Measurements from ENCODE around the gene GASK1A. TPM values are rescaled to one million over a fixed set of nuclear protein-coding genes. Genes with fewer than 3 reads are reported as not detected.
"Not testable (repeated sequence)": the region's sequence is repeated elsewhere in the genome, so short reads cannot be mapped to it uniquely, and the experiment has no call there.

Gene GASK1A
- polyA plus RNA-seq, 12 donors, result 4.1 to 10.6 (median 5.1) TPM; not detected in 1

DNA sequence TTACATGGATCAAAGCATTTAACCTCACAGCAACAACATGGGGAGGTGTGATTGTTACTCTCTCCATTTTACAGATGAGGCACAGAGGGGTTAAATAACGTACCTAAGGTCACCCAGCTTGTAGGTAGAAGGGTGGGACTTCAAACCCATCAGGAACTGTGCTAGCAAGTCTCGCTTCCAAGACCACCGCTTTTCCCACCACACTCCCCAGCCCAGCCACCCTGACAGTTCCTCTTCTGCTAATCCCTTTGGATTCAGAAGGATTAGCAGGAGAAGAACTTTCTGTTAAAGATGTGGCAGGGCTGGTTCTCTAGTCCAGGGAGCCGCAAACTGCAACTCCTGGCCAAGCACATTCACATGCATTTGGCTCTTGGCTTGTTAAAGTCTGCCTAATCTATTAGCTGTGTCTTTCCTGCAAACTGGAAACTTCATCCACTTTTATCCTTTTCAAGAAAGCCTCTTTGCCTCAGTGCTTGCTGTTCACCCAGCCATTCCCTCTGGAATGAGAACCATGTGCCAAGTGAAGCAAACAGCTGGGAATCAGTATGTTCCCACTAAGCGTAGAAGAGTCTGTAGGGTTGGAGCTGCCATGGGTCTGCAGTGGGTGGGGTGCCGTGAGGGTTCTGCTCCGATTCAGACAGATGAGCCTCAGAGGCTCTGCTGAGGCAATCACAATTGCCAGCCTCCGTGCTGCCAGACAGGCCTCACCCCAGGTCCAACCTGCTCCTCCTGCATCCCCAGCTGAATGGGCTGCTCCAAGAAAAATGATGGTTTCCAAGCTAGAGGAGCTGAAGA lies 82.2 kb downstream of the GASK1A start:
- DNase-seq, result no peak

DNA sequence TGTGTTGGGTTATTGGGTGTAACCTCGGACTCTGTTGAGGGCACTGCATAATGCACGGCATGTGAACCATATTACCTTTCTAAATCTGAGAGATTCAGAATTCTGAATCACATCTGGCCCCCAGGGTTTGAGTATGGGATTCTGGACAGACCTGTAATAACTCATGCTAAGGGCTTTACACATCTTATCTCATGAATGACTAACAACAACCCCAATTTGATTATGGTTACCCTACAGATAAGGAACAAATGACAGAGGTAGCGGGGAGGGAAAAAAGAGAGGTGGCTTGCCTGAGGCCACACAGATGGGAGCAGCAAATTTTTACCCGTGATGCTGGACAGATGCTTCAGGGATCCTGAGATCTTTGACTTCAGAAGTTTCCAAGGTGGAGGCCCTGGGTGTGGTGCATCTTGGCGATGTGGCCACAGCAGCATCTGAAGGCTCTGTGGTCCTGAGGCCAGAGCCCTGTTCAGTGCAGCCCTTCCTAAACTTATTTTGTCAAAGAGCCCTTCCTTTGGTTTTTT lies 83.0 kb downstream of the GASK1A start:
- no peak for DNase-seq

DNA sequence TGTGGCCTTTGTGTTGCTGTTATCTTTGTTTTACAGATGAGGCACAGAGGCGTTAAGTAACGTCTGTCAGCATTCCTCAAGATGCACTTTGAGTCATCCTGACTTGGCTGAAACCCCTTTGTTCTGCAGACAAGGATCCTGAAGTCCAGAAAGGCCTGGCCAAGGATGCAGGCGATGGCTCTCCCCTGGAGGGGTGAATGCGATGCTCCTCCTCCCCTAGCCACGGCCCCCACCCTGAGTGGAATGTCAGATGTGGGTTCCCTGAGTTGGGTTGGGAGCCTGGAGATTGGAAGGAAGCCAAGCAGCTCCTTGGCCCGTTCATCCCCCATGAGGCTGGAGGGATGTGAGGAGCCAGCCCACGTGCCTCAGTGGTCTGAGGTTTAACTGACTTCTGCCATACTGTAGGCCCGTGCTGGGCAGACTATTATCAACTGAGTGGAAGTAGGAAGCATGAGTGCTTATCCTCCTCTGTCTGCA lies 83.5 kb downstream of the GASK1A start:
- no peak for DNase-seq

DNA sequence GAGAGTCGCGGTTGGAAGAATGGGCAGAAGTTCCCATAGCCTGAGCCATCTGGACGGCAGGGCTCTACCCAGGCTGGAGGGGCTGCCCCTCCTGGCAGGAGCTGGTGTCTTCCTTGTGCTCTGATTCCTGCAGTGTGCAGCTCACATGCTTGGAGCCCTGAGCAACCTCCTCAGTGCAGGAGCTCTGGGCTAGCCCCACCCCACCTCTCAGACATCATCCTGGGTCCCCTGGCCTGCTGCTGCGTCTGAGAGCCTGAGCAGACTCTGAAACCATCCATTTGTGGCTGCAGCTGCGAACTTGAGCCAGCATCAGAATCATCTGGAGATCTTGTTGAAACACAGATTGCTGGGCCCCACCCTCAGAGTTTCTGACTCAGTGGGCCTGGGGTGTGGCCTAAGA lies 84.0 kb downstream of the GASK1A start:
- DNase-seq, result no peak

DNA sequence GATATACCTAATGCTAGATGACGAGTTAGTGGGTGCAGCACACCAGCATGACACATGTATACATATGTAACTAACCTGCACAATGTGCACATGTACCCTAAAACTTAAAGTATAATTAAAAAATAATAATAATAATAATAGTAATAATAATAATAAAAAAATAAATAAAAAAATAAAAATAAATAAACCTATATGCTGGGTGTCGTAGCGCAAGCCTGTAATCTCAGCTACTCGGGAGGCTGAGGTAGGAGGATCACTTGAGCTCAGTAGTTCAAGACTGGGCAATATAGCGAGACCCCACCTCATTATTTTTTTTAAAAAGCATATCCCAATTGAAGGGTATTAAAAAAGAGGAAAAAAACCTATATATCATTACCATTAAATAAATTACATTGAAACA lies 91.6 kb downstream of the GASK1A start:
- DNase-seq, result not testable (repeated sequence)

DNA sequence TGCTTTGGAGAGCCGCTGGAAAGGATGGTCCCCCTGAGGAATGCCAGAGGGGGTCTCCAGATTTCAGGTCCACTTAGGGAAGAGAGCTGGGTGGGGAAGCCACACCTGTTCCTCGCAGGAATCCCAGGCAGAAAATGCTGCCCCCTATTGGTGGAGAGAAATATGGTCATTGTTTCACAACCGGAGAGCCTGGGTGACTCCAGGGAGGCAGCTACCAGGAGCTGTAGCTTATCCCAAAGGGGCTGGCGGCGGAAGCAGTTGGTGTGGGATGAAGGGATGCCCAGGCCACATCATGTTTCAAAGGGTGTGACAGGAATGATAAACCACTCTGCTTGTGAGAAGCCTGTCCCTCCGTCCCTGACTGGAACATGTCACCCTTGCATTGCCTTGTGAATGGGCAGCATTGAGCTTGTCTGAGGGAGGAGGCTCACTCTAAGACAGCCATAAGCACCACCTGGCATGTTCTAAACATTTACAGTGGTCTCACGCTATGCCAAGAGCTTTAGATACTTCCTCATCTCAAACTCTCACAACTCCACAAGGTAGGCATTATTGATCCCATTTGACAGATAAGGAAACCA lies 92.3 kb downstream of the GASK1A start:
- DNase-seq, result no peak

DNA sequence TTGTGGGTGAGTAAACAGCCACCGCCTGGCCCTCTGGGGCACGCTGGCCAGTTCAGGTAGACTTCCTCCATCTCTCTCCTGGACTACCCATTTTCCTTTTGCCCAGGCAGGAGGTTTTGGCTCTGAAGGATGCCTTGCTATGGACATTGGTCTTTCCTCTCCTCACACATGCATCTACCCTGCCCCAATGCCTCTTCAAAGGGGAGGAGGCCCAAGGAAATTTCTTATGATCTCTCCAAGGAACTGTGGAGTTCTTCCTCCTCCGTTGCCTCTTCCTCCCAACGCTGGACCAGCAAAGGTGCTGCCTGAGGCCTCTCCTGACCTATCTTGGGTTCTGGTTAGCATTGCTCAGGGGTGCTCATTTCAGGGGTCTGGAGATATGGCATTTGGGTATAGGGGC lies 93.2 kb downstream of the GASK1A start:
- DNase-seq, result no peak

DNA sequence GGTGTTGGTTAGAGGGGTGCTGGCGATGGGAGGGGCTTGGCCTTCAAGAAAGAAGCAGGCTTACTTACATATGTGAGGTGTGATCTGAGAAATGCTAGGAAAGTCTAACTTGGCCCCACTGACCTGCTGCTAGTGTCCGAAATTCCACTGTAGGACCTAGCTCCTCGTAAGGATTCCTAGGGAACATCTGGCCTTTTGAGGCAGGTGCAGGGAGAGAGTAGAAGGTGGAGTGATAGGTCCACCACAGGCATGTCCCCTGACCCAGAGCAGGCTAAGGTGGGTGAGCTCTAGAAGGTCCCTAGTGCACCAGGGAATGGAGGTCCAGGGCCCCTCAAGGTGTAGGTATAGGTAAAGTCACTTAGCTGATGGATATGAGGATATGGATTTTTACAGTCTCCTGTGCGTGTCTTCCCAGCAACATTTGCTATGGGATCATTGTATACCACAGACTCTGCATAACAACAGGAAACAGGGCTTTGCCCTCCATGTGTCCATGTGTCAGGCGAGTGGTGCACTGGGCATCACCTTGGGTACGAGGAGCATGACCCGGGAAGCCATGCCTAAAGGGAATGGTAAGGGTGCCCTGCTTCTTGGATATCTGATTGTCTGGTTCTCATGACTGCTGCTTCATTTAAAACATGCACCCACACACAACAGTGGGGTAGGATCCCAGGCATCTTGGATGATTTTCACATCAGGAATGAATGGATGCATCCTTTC lies 94.2 kb downstream of the GASK1A start:
- no peak for DNase-seq

DNA sequence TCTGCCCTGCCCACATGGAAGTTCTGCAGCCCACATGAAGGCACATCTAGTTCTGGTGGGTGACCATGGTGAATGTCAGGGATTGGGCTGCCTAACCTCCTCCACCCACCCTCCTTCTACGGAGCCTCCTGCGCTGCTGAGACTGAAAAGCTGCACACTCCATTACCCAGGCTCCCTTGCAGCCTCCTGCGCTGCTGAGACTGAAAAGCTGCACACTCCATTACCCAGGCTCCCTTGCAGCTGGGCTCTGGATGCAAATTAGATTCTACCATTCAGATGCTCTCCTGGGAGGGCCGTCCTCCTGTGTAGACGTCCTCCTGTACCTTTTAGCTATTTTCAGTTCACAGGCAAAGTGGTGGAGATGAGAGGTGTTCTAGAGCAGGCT lies 94.7 kb downstream of the GASK1A start:
- DNase-seq, result no peak

DNA sequence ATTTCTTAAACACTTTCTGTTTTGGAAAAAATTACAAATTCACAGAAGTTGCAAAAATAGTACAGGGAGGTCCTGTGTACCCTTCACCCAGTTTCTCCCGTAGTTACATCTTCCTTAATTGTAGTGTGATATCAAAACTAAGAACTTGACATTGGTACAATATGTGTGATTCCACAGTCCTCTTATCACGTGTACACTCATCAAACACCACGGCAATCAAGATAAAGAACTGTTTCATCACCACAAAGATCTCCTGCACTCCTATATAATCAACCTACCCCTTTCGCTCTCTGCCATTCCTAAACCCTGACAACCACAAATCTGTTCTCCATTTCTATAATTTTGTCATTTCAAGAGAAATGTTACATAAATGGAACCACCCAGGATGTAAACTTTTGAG lies 95.4 kb downstream of the GASK1A start:
- DNase-seq, result no peak

DNA sequence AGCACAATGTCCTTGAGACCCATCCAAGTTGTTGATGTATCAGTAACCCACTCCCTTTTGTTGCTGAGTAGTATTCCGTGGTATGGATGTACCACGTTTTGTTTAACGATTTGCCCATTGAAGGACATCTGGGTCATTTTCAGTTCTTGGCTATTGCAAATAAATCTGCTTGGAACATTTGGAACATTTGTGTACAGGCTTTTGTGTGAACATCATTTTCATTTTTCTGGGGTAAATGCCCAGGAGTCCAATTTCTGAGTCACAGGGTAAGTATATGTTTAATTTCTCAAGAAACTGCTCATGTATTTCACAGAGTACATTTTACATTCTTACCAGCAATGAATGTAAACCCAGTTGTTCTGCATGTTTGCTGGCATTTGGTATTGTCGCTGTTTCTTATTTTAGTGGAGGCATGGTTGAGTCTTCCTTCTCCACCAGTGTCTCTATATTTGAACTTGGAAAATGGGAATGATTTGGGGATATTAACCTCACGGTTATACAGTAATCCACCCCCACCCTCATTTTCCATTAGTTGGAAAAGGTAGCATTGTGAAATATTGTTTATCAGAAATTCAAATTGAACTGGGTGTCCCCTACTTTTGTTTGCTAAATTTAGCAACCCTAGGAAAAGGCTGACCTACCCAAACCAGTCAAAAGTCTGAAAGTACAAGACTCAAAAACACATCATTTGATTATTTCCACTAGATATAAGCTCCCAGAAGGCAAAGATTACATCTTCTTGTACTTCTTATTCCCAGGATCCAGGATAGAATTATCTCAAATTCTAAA lies 96.0 kb downstream of the GASK1A start:
- no peak for DNase-seq

DNA sequence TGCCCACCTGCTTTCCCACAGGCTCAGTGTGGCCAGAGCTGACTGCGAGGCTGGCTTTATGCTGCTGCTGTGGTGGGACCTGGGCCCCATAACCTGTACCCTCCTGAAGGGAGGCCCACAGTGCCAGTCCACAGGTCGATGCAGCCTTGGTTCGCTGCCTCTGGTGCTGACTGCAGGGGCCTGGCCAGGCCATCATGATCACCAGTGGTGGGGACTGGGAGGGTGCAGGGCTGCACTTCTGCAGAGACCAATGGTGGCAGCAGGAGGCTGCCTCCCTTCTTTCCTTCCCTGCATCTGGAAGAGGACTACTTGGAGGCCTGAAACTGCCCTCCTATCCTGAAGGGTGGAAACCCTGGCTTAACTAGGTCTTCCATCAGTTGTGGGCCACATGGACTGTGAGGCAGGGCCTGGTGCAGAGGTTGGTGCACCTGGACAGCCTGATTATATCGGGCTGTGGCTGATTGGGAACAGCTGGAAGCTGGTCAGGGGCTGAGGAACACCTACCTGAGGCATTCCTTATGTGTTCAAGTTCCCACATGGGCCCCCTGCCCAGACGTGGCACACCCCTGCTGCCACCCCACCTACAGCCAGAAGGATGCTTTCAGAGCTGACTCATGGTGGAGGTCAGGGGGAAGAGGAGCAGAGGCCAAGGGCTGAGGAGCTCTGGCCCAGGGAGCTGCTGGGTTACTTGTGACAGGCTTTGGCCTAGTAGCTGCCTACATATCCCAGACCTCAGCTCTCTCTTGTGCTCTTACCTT lies 97.0 kb downstream of the GASK1A start:
- DNase-seq, result no peak

DNA sequence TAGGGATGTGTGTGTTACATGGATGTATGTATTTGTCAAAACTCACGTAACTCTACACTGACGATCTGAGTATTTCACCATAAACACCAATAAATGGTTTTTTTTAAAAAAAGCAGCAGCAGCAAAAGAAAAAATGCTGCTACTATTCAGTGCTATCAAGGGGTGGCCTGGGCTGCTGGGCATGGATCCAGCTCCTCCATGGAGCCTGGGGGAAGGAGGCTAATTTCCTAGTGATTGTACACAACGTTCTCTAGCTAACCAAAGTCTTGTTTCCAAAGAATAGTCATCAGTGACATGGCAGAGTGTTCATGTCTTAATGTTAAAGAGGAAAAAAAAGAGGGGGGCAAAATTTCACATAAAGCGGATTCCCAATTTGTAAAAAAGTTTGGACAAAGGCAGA lies 97.7 kb downstream of the GASK1A start:
- no peak for DNase-seq

DNA sequence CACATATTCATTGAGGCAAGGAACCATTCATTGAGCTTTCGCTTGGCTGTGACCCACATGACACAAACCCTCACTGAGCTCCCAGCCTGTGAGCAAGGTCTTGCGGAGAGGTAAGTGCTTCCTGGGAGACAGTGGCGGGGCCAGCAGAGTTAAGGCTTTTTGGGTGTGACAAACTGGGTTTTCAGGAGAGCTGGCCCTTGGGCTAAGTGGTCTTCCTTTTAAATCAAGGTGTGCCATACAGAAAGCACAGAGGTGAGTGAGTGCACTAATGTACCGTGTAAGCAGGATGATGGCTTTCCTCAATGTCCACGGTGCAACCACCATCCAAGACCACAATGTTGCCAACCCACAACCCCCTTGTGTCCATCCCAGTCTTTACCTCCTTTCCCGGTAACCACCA lies 98.2 kb downstream of the GASK1A start:
- no peak for DNase-seq

DNA sequence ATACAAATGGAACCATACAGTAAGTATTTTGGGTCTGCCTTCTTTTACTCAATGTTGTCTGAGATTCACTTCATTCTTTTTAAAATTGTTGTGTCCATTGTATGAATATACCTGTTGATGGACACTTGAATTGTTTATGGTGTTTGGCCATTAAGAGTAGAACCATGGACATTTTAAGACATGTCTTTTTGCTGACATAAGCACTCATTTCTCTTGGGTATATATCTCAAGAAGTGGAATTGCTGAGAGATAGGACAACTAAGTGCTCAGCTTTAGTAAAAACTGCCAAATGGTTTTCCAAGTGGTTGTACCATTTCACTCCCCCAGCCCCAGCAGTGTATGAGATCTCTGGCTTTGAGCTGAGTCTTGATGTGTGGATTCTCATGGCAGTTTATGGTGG lies 98.6 kb downstream of the GASK1A start:
- DNase-seq, result no peak

DNA sequence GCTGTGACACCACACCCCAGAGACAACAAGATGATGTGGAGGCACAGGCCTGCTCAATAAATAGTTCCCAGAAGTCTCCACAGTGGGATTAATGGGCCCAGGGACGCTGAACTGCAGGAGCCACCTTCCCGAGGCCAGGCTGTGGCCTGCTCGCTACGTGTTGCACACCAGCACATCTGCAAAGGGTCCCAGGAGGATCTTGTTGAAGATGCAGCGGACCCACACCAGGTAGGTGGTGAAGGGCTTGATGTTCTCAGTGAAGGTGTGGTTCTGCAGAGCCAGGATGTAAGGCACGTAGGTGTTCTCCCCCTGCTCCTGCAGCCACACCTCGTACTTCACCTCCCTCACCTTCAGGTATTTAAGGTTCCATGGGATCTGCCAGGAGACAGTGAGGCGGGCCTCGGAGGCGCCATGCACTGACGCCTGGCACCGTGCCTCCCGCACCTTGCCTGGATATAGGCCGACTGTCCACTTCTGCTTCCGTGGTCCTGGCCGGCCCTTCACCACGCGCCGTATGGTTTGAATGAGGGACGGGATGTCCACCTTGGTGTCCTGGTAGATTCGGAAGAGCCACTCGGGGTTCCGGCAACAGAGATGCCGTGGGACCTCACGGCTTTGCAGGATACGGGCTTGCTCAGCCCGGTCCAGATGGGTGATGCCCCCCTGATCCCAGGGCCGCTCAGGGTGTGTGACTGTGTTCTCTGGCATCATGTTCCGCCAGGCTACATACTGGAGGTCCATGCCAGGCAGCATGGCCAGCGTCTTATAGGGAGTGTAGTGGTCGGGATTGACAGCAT lies 100.6 kb downstream of the GASK1A start:
- DNase-seq, result no peak

DNA sequence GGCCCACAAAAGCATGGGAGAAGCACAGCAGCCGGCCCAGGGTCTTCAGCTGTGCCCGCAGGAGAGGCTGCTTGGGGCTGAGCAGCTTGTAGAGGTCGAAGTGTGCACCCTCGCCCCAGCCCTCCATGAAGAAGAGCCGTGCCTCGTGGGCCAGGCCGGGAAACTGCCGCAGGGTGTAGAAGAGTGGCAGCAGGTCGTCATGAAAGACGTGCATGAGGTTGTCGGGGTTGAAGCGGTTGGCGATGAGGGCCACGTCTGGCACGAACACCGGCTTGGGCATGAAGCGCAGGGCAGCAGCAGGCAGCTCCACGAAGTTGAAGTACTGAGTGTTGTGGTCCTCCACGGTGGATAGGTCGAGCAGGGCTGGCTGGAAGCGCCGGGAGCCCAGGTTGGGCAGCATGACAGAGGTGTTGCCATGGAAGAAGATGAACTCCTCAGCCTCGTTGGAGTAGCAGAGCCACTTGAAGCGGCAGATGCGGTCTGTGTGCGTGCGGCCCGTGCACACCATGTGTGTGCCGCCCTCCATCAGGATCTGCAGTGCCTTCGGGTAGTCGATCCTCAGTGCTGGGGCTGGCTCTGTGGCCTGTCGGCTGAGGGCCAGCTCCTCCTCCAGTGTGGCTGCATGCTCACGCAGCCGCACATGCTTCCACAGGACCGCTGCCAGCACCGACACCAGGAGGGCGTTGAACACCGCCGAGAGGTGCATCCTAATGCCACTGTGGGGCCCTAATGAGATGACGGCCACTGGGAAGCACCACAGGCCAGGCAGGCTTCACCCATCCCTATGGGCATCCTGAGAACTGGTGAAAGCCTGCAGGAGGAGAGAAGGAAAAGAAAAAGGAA lies 101.8 kb downstream of the GASK1A start:
- DNase-seq, result no peak

DNA sequence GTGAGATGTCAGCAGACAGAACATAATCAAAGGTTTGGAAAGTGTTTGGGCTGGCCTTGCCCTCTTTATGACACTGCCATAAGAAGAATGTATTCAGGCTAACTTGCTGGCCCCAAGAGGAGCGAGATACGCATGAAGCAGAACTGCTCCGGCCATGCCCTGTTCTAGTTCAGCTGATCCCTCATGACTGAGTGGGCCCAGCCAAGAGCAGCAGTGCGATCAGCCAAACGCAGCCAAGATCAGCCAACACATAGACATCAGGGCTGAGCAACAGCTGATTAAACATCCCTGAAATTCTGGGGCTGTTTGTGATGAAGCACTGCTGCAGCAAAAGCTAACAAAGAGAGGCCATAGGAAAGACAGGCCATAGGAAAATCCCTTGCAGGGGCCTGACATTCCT lies 102.7 kb downstream of the GASK1A start:
- no peak for DNase-seq

DNA sequence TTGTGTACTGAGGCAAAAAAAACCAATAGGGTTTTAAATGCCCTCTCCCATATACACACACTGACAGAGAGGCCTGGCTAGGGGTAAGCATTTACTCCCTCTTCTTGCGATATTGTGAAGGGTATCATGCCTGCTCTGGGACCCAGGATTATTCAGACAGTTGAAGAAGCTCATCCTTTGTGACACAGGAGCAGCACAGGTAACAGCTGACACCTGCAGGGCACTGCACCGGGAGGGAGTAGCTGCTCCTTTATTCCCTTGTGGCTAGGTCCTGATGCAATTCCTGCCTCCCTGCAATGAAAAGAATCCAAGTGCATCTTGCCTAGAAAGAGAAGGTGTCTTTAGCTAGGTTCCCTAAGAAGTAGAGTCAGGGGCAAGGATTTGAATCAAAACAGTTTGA lies 103.3 kb downstream of the GASK1A start:
- DNase-seq, result no peak

Measured in muscle of arm (tissue), 12 donors.